GM19025 (cell line): ENCODE measurements around the gene C15orf62.
A peak's percentile ranks its signal among the peaks of the same experiment; 100 is the strongest.

Source experiments
- ATAC-seq: cut with Tn5 transposase; IDR thresholded peaks from one replicate; pipeline ENCODE4 v1.9.1; 2021; ENCODE audit warnings: mild to moderate bottlenecking, low read depth, moderate library complexity; ENCODE audit not compliant: unreplicated experiment

Gene C15orf62

DNA sequence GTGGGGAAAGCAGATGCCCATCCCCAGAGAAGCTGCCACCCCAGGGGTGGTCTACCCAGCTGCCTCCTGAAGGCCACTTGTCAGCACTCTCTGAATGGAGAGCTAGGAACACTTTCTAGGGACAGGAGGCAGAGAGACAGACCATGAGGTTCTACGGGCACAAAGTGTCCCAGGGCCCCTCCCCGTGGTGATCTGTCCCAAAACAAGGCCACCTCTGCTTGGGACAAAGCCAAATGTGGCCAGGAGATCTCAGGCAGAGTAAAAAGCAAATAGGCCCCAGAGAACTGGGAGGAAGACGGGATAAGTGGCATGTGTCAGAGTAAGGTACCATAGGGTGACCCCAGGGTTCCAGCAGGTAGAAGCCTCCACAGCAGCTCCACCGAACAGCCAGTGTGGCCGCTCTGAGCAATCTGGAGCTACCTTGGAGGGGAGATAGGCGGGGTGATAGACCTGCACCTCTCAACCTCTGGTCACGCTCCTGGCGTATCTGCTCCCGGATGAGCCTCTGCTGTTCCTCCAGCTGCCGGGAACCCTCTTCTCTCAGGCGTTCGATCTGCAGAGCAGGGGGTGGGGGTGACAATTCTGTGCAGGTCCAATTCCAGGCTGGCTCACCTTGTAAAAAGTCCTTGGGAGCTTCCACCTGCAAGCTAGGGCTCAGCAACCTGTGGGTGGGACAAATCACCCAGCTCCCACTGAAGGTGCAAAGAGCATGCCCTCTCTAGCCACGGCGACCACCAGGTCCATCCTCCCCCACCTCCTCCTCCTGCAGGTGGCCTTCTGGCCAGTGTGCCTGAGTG lies 6.2 kb downstream of the C15orf62 start:
- ATAC-seq: no peak

GRCh38 chr15:40776537-40777141 lies 6.9 kb downstream of the C15orf62 start:
- no peak for ATAC-seq

- no peak for ATAC-seq
Measured at GRCh38 chr15:40782609-40783227, 12.9 kb downstream of the C15orf62 start.

DNA sequence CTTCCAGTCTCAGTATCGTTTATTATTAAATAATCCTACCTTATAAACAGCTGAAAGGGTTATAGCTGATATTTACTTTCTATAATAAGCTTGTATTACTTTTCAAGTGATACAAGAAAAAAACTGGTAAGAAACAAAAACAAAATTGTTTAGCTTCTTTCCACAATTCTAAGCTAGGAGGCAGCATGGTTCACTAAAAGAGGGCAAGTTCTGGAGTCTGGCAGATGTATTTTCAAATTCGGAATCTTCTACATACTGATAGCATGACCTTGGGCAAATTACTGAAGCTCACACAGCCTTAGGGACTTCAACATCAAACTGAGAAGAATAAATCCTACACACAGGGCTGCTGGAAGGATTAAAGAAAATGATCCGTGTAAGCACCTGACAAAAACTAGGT lies 15.4 kb downstream of the C15orf62 start:
- ATAC-seq: no peak

GRCh38 chr15:40785814-40786213 lies 16.0 kb downstream of the C15orf62 start:
- no peak for ATAC-seq

DNA sequence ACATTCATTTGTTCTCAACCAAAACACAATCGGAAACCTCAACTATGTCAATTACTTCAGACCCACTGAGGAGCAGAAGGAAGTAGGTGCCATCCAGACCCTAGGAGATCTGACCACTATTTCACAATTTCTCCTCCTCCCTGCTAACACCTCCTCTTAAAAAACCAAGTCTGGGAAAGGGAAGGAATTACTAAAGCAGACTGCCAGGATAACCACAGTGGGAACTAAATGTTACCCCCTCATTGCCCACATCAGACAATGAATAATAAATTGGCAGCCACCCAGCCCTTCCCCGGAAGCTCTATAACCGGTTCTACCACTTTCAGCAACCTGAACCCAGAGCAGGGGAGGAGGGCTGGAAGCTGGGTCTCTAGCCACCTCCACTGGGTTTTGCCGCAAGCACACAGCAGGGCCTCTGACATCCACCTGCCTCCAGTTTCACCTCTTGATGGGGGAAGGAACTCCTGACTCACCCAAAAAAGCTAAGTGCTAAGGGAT lies 17.6 kb downstream of the C15orf62 start:
- ATAC-seq: no peak

DNA sequence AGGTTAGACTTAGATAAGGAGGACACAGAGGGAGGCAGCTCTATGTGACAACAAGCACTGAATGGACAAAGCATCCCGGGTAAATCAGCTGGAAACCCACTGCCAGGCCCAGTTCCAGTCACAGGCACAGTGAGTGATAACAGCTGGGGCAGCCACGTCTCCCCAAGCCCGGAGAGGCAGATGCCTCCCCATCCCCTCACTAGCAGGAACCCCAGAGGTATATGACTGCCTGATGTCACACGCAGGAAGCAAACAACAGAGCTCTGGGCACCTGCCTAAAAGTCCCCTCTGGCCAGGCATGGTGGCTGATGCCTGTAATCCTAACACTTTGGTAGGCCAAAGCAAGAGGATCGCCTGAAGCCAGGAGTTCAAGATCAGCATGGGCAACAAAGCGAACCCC lies 18.2 kb downstream of the C15orf62 start:
- ATAC-seq: no peak

DNA sequence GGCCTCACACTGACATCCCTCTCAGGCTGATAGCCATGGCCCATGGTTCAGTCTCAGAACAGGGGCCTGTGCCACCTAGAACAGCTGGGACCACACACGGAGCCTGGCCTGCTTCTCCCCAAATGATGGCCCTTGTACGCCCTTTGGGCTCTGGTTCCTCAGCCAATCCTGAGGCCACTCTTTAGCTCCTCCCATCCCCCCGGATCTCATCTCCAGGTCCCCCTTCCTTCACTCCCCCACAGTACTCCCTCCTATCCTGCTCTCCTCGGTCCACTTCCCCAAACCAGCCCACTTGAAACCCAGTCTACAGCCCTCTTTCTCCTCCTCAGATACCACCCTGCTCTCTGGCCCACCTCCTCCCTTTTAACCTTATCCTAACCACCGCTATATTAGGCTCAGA lies 19.3 kb downstream of the C15orf62 start:
- no peak for ATAC-seq

DNA sequence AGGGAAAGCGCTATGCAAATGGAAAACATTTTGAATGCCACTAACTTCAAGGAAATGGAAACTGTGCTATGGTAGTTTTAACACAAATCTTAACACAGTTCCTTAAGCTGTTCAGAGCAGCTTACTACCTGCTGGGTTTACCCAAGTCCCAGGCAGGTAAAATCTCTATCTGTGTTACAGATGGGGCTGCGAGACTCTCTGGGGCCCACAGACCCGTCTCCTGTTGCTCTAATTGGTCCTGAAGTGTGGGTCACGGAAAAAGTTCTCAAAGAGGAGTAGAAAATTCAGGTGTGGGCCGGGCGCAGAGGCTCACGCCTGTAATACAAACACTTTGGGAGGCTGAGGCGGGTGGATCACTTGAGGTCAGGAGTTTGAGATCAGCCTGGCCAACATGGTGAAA lies 20.2 kb downstream of the C15orf62 start:
- no peak for ATAC-seq

- ATAC-seq: no peak
Measured at GRCh38 chr15:40790718-40791117, 20.9 kb downstream of the C15orf62 start.

DNA sequence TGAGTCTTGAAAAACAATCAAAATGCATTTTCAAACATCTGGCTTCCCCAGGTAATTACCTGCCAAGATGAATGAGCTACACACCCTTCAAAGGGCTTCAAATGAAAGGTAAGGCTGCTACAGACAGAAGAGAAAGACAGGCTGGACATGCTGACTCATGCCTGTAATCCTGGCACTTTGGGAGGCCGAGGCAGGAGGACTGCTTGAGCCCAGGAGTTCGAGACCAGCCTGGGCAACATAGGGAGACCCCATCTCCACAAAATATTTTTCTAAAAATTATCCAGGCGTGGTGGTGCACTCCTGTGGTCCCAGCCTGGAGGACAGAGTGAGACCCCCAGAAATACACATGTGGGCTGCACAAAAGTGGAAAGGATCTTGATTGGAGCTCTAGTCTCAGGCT lies 22.6 kb downstream of the C15orf62 start:
- no peak for ATAC-seq

DNA sequence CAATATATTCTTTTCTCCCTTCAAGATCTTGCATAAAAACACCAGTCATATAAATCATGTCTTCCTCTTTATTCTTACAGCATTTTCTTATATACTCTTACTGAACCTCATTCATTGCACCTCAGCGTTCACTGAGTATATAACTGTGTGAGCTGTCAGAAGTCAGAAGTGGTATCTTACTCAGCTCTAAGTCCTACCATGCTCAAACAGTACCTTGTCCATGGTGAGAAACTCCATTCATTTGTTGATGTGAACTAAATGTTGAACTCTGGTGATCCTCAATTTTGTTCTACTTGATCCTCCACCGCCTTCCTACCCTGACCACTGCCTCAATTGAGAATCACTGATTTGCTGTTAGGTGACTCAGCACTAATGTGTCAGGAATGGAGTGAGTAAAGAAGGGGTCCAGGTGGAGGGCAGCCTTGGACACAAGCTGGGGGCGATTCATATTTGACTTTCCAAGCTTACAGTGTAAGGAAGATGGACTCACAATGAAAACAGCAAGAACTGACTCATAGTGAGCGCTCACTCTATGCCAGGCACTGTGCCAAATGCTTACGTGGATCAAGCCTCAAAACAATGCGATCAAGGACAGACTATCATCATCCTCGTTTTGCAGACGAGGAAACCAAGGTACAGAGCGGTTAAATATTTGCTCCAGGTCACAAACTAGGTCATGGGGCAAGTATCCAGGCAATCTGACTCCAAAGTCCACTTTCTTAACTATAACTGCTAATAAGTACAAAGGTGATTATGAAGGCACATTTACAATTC lies 23.6 kb downstream of the C15orf62 start:
- ATAC-seq: no peak

DNA sequence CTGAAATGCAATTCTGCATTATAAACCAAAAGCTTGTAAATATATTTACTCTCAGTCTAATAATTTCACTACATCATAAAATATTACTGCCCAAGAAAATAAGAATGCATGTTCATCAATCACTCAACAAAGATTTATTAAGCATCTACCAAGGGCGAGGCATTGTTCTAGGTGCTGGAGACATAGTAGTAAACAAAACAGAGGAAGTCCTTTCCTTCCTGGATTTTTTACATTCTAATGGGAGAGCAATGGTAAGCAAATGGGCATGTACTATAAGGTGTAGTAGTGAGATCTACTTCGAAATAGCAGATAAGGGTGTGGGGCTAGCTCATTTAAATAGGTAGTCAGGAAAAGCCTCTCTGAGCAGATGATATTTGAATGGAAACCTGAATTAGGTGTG lies 26.3 kb downstream of the C15orf62 start:
- no peak for ATAC-seq

- no peak for ATAC-seq
Measured at GRCh38 chr15:40796512-40796911, 26.7 kb downstream of the C15orf62 start.

GRCh38 chr15:40799523-40799922 lies 29.7 kb downstream of the C15orf62 start:
- ATAC-seq: no peak

- no peak for ATAC-seq
Measured at GRCh38 chr15:40803076-40803475, 33.3 kb downstream of the C15orf62 start.

DNA sequence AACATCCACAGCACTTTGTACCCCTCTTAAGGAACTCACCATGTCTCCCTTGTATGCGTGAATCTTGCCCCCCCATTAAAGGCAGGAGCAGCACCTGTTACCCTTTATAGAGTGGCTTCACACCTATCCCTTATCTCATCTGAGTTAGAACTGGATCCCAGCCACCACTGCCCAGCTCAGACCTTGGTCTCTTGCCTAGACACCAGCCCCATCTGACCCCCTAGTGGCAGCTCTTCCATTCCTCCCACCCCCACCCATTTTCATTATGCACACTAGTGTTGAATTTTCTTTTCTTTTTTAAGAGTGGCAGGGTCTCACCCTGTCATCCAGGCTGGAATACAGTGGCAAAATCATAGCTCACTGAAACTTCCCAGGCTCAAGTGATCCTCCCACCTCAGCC lies 33.9 kb downstream of the C15orf62 start:
- no peak for ATAC-seq

DNA sequence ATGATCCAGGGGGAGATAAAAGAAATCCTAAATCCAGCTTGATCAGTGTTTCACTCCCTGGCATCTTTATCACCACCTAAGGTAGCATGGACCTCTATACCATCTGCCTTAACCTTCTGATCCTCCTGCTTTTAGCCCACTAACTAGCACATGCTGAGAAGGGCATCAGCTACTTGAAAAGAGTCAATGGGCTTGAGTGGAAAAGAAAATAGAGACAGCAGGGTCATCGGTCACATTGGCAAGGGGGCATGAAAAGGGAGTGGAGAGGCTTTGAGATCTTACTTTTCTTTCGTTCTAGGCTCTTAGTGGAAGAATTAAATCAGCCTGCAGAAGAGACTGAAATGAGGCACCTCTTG lies 36.9 kb downstream of the C15orf62 start:
- ATAC-seq: no peak

DNA sequence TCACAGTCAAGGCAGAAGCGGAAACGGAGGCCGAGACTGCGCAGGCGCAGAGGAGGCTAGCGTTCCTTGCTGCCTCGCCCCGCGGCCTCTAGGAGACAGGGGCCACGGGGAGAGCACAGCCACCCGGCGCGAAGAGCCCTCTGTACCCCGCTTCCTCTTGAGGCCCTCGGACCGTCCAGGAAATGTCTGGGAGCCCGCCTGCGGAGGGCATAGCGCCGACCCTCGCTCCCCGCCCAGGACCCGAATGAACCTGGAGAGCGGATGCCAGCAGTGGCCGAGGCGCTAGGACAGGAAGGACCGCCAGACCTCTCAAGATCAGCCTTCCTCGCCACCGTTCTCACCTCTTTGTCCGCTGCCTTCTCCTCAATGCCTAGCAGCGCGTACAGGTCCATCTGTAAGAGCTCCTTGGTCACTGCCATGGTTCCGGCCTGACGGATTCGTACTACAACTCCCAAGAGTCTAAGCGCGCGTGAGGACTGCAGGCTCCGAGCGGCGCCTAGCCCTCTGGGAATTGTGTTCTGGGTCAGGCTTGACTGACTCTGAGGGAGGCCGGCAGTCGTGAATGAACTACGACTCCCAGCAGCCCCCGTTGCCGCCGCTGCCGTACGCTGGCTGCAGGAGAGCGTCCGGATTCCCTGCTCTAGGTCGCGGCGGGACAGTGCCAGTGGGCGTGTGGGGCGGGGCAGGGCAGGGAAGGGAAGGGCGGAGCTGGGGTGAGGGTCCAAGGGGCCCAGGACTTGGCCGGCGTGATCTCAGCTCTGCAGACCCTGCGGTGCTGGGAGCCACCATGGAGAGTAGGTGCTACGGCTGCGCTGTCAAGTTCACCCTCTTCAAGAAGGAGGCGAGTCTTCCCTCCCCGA lies 37.5 kb downstream of the C15orf62 start, which contains the start of the genes DNAJC17 and ZFYVE19:
Gene DNAJC17, minus strand, starts transcription at position 446 of the 860 bp plus-strand sequence. Its CDS starts 27 bp downstream, at position 419.
Gene ZFYVE19, plus strand, starts transcription at position 62 of the 860 bp plus-strand sequence. Its CDS starts 501 bp downstream, at position 563.
- peak; percentile 90 for ATAC-seq
